Effector memory CD4-positive, alpha-beta T cell (primary cell): ENCODE results near the gene ZNF821.
"Not testable (repeated sequence)": the region's sequence is repeated elsewhere in the genome, so short reads cannot be mapped to it uniquely, and the experiment has no call there.

Source experiments
- DNase-seq, 3 donors: peaks; one replicate each; pipeline ENCODE4 v3.0.0-alpha.2; 2020
- H3K27ac ChIP-seq: 2 replicates; pipeline ENCODE4 v1.7.0; 2013; ENCODE audit warnings: mild to moderate bottlenecking, low read length, moderate library complexity; ENCODE audit not compliant: insufficient read depth, poor library complexity, severe bottlenecking
- H3K27me3 ChIP-seq: replicated peaks from 2 replicates; pipeline ENCODE4 v1.7.0; 2013; ENCODE audit warnings: mild to moderate bottlenecking, low read length; ENCODE audit not compliant: insufficient read depth, control insufficient read depth, poor library complexity, severe bottlenecking
- H3K36me3 ChIP-seq: 2 replicates; pipeline ENCODE4 v1.7.0; 2013; ENCODE audit warnings: mild to moderate bottlenecking, low read length, moderate library complexity; ENCODE audit not compliant: control insufficient read depth, insufficient read depth
- H3K4me1 ChIP-seq: 2 replicates; pipeline ENCODE4 v1.7.0; 2013; ENCODE audit warnings: low read length, mild to moderate bottlenecking; ENCODE audit not compliant: control insufficient read depth, insufficient read depth, poor library complexity, severe bottlenecking
- H3K4me3 ChIP-seq: 2 replicates; pipeline ENCODE4 v1.7.0; 2013; ENCODE audit warnings: low read length, low read depth, mild to moderate bottlenecking; ENCODE audit not compliant: insufficient read depth, poor library complexity, severe bottlenecking
- H3K9me3 ChIP-seq: 2 replicates; pipeline ENCODE4 v1.7.0; 2013; ENCODE audit warnings: mild to moderate bottlenecking, low read length, moderate library complexity; ENCODE audit not compliant: control insufficient read depth

Gene ZNF821

GRCh38 chr16:71867175-71867574, 16.8 kb downstream of the ZNF821 start:
- not testable (repeated sequence) for H3K27me3 ChIP-seq, H3K4me3 ChIP-seq, DNase-seq, H3K9me3 ChIP-seq, H3K4me1 ChIP-seq, H3K27ac ChIP-seq
- peaks cover 41% of the 10 kb centered on the region for H3K36me3 ChIP-seq

- no peaks in the 10 kb centered on the region for H3K9me3 ChIP-seq
- H3K27ac ChIP-seq: no peak overlapping the region
- H3K36me3 ChIP-seq: peaks cover 54% of the 10 kb centered on the region
- H3K4me3 ChIP-seq: no peak overlapping the region
- no peaks in the 10 kb centered on the region for H3K4me1 ChIP-seq
- no peak for DNase-seq
- H3K27me3 ChIP-seq: no peaks in the 10 kb centered on the region
These were observed 18.7 kb downstream of the ZNF821 start for GRCh38 chr16:71865173-71865863.

GRCh38 chr16:71863995-71864394, 20.0 kb downstream of the ZNF821 start:
- Histone ChIP-seq H3K4me1 (no peaks in the 10 kb centered on the region), H3K9me3 (no peaks in the 10 kb centered on the region), H3K27ac (no peak overlapping the region), H3K4me3 (no peak overlapping the region), H3K36me3 (peaks cover 66% of the 10 kb centered on the region), H3K27me3 (no peaks in the 10 kb centered on the region)
- DNase-seq: no peak

GRCh38 chr16:71859762-71860521, 24.0 kb downstream of the ZNF821 start:
- no peaks in the 10 kb centered on the region for H3K9me3 ChIP-seq
- H3K27ac ChIP-seq: no peak overlapping the region
- no peaks in the 10 kb centered on the region for H3K27me3 ChIP-seq
- no peak for DNase-seq
- H3K4me1 ChIP-seq: no peaks in the 10 kb centered on the region
- peaks cover 49% of the 10 kb centered on the region for H3K36me3 ChIP-seq
- no peak overlapping the region for H3K4me3 ChIP-seq

- H3K4me1 ChIP-seq: peaks cover 5% of the 10 kb centered on the region
- no peaks in the 10 kb centered on the region for H3K9me3 ChIP-seq
- DNase-seq: no peak
- no peaks in the 10 kb centered on the region for H3K27me3 ChIP-seq
- peaks cover 40% of the 10 kb centered on the region for H3K36me3 ChIP-seq
- H3K4me3 ChIP-seq: no peak overlapping the region
- H3K27ac ChIP-seq: no peak overlapping the region
These were observed 27.9 kb downstream of the ZNF821 start for GRCh38 chr16:71855937-71856662.

- Histone ChIP-seq H3K4me3 (no peak overlapping the region), H3K27ac (no peak overlapping the region), H3K27me3 (no peaks in the 10 kb centered on the region), H3K9me3 (no peaks in the 10 kb centered on the region), H3K4me1 (peaks cover 5% of the 10 kb centered on the region), H3K36me3 (peaks cover 44% of the 10 kb centered on the region)
- no peak for DNase-seq
These were observed 29.5 kb downstream of the ZNF821 start for GRCh38 chr16:71854369-71854948.

GRCh38 chr16:71853413-71853812, 30.6 kb downstream of the ZNF821 start:
- no peak for DNase-seq
- Histone ChIP-seq H3K36me3 (peaks cover 49% of the 10 kb centered on the region), H3K4me3 (no peak overlapping the region), H3K27ac (no peak overlapping the region), H3K4me1 (peaks cover 5% of the 10 kb centered on the region), H3K27me3 (no peaks in the 10 kb centered on the region), H3K9me3 (no peaks in the 10 kb centered on the region)

GRCh38 chr16:71852561-71852960, 31.4 kb downstream of the ZNF821 start:
- Histone ChIP-seq H3K27me3 (no peaks in the 10 kb centered on the region), H3K4me1 (peaks cover 5% of the 10 kb centered on the region), H3K4me3 (no peak overlapping the region), H3K36me3 (peaks cover 53% of the 10 kb centered on the region), H3K27ac (no peak overlapping the region), H3K9me3 (no peaks in the 10 kb centered on the region)
- no peak for DNase-seq

GRCh38 chr16:71852158-71852557, 31.8 kb downstream of the ZNF821 start:
- Histone ChIP-seq H3K27me3 (no peaks in the 10 kb centered on the region), H3K36me3 (peaks cover 52% of the 10 kb centered on the region), H3K27ac (no peak overlapping the region), H3K9me3 (no peaks in the 10 kb centered on the region), H3K4me1 (peaks cover 5% of the 10 kb centered on the region), H3K4me3 (no peak overlapping the region)
- DNase-seq: no peak
